HEK293 (cell line): ENCODE results near the gene VAV3.

Experiments used
- CTCF ChIA-PET: fragments of 350-600 bp; formaldehyde crosslinking; extraction: SDS; loops from one replicate; lab custom pipeline; 2021; ENCODE audit warnings: antibody characterized with exemption; lab: Yijun Ruan, JAX
- POLR2A ChIA-PET: fragments of 300-600 bp; formaldehyde crosslinking; extraction: SDS; loops from one replicate; lab custom pipeline; 2020; ENCODE audit warnings: antibody characterized with exemption, inconsistent platforms; lab: Yijun Ruan, JAX
- H3K27ac ChIP-seq: fragments of 200-500 bp; sonication (Bioruptor generic); 2 replicates; pipeline ENCODE4 v1.5.1; 2014; ENCODE audit warnings: low read depth, low read length, control low read depth, inconsistent platforms; ENCODE audit errors: extremely low read depth
- H3K36me3 ChIP-seq, 2 experiments: fragments of 200-500 bp in 1 of 2; sonication (Bioruptor generic) in 1 of 2; 1 replicate in 1 of 2; 2 replicates in 1 of 2; pipeline ENCODE4 v1.5.1; 2014 to 2017; ENCODE audit warnings: inconsistent platforms in 2 of 2, low read length in 2 of 2; ENCODE audit not compliant: control insufficient read depth in 2 of 2, insufficient read depth in 1 of 2
- H3K4me1 ChIP-seq: fragments of 200-500 bp; sonication (Bioruptor generic); 2 replicates; pipeline ENCODE4 v1.5.1; 2014; ENCODE audit warnings: mild to moderate bottlenecking, low read length, inconsistent platforms; ENCODE audit not compliant: control insufficient read depth, insufficient read depth
- H3K4me3 ChIP-seq: 2 replicates; pipeline ENCODE4 v1.5.1; 2011; ENCODE audit warnings: low read depth, mild to moderate bottlenecking, control low read depth, low read length, moderate library complexity
- H3K9me3 ChIP-seq: fragments of 200-500 bp; sonication (Bioruptor generic); 2 replicates; pipeline ENCODE4 v1.5.1; 2014; ENCODE audit warnings: low read depth, low read length, inconsistent platforms; ENCODE audit not compliant: control insufficient read depth, insufficient read depth
- GLIS1 ChIP-seq: fragments of 450-650 bp; formaldehyde crosslinking; IDR thresholded peaks from 2 replicates; pipeline ENCODE4 v1.5.1; 2016; ENCODE audit warnings: missing biosample characterization, missing genetic modification characterization
- HOXD13 ChIP-seq: sonication (generic); formaldehyde crosslinking; IDR thresholded peaks from 2 replicates; pipeline ENCODE4 v1.8.0; 2022; ENCODE audit warnings: missing genetic modification reagents, borderline replicate concordance
- KLF7 ChIP-seq: fragments of 450-650 bp; formaldehyde crosslinking; IDR thresholded peaks from 2 replicates; pipeline ENCODE4 v1.5.1; 2016; ENCODE audit warnings: missing biosample characterization, missing genetic modification characterization, borderline replicate concordance
- KLF9 ChIP-seq: fragments of 450-650 bp; formaldehyde crosslinking; IDR thresholded peaks from 2 replicates; pipeline ENCODE4 v1.5.1; 2016; ENCODE audit warnings: missing biosample characterization, missing genetic modification characterization, low read depth
- OVOL3 ChIP-seq: fragments of 450-650 bp; formaldehyde crosslinking; IDR thresholded peaks from 2 replicates; pipeline ENCODE4 v1.5.1; 2016; ENCODE audit warnings: missing biosample characterization, missing genetic modification characterization
- RBAK ChIP-seq: fragments of 450-650 bp; formaldehyde crosslinking; IDR thresholded peaks from 2 replicates; pipeline ENCODE4 v1.5.1; 2016; ENCODE audit warnings: missing biosample characterization, missing genetic modification characterization
- ZBTB17 ChIP-seq: fragments of 450-650 bp; formaldehyde crosslinking; IDR thresholded peaks from 2 replicates; pipeline ENCODE4 v1.5.1; 2016; ENCODE audit warnings: missing biosample characterization, missing genetic modification characterization
- ZBTB21 ChIP-seq: fragments of 450-650 bp; formaldehyde crosslinking; IDR thresholded peaks from 2 replicates; pipeline ENCODE4 v1.5.1; 2017; ENCODE audit warnings: missing biosample characterization, missing genetic modification characterization
- ZFP3 ChIP-seq: fragments of 450-650 bp; formaldehyde crosslinking; IDR thresholded peaks from 2 replicates; pipeline ENCODE4 v1.5.1; 2016; ENCODE audit warnings: low read depth, missing biosample characterization, missing genetic modification characterization
- ZIC2 ChIP-seq: fragments of 450-650 bp; formaldehyde crosslinking; IDR thresholded peaks from 2 replicates; pipeline ENCODE4 v1.5.1; 2016; ENCODE audit warnings: missing biosample characterization, missing genetic modification characterization
- ZNF140 ChIP-seq: fragments of 450-650 bp; formaldehyde crosslinking; IDR thresholded peaks from 2 replicates; pipeline ENCODE4 v1.5.1; 2016; ENCODE audit warnings: missing biosample characterization, missing genetic modification characterization
- ZNF155 ChIP-seq: fragments of 450-650 bp; formaldehyde crosslinking; IDR thresholded peaks from 2 replicates; pipeline ENCODE4 v1.5.1; 2016; ENCODE audit warnings: missing biosample characterization, missing genetic modification characterization
- ZNF16 ChIP-seq: fragments of 450-650 bp; formaldehyde crosslinking; IDR thresholded peaks from 2 replicates; pipeline ENCODE4 v1.5.1; 2016; ENCODE audit warnings: low read depth, missing biosample characterization, missing genetic modification characterization
- ZNF2 ChIP-seq: fragments of 450-650 bp; formaldehyde crosslinking; IDR thresholded peaks from 2 replicates; pipeline ENCODE4 v1.5.1; 2016; ENCODE audit warnings: missing biosample characterization, missing genetic modification characterization
- ZNF221 ChIP-seq: fragments of 450-650 bp; formaldehyde crosslinking; IDR thresholded peaks from 2 replicates; pipeline ENCODE4 v1.5.1; 2017; ENCODE audit warnings: missing biosample characterization, missing genetic modification characterization, borderline replicate concordance
- ZNF239 ChIP-seq: fragments of 450-650 bp; formaldehyde crosslinking; IDR thresholded peaks from 2 replicates; pipeline ENCODE4 v1.5.1; 2016; ENCODE audit warnings: missing biosample characterization, missing genetic modification characterization
- ZNF24 ChIP-seq: fragments of 450-650 bp; formaldehyde crosslinking; IDR thresholded peaks from 2 replicates; pipeline ENCODE4 v1.5.1; 2016; ENCODE audit warnings: missing biosample characterization, missing genetic modification characterization
- ZNF266 ChIP-seq: fragments of 450-650 bp; formaldehyde crosslinking; IDR thresholded peaks from 2 replicates; pipeline ENCODE4 v1.5.1; 2016; ENCODE audit warnings: missing biosample characterization, missing genetic modification characterization, low read depth
- ZNF341 ChIP-seq: fragments of 450-650 bp; formaldehyde crosslinking; IDR thresholded peaks from 2 replicates; pipeline ENCODE4; 2016; ENCODE audit warnings: low read depth, missing biosample characterization, missing genetic modification characterization
- ZNF530 ChIP-seq: fragments of 450-650 bp; formaldehyde crosslinking; IDR thresholded peaks from 2 replicates; pipeline ENCODE4 v1.5.1; 2016; ENCODE audit warnings: low read depth, missing biosample characterization, missing genetic modification characterization
- ZNF707 ChIP-seq: fragments of 450-650 bp; formaldehyde crosslinking; IDR thresholded peaks from 2 replicates; pipeline ENCODE4 v1.5.1; 2016; ENCODE audit warnings: missing biosample characterization, missing genetic modification characterization
- ZNF747 ChIP-seq: fragments of 450-650 bp; formaldehyde crosslinking; IDR thresholded peaks from 2 replicates; pipeline ENCODE4 v1.5.1; 2016; ENCODE audit warnings: missing biosample characterization, missing genetic modification characterization
- TF ChIP-seq, protein P1 (sequence below): fragments of 450-650 bp; formaldehyde crosslinking; IDR thresholded peaks from 2 replicates; pipeline ENCODE4 v1.5.1; 2016; ENCODE audit warnings: missing biosample characterization, missing genetic modification characterization
- TF ChIP-seq, protein P2 (sequence below): fragments of 450-650 bp; formaldehyde crosslinking; IDR thresholded peaks from 2 replicates; pipeline ENCODE4 v1.5.1; 2017; ENCODE audit warnings: missing biosample characterization, missing genetic modification characterization
- TF ChIP-seq, protein P3 (sequence below): fragments of 450-650 bp; formaldehyde crosslinking; IDR thresholded peaks from 2 replicates; pipeline ENCODE4 v1.5.1; 2017; ENCODE audit warnings: missing biosample characterization, missing genetic modification characterization
- TF ChIP-seq, protein P4 (sequence below): fragments of 450-650 bp; formaldehyde crosslinking; IDR thresholded peaks from 2 replicates; pipeline ENCODE4 v1.5.1; 2016; ENCODE audit warnings: missing biosample characterization, missing genetic modification characterization
- TF ChIP-seq, protein P5 (sequence below): fragments of 450-650 bp; formaldehyde crosslinking; IDR thresholded peaks from 2 replicates; pipeline ENCODE4 v1.5.1; 2016; ENCODE audit warnings: missing biosample characterization, missing genetic modification characterization

The VAV3 gene

DNA sequence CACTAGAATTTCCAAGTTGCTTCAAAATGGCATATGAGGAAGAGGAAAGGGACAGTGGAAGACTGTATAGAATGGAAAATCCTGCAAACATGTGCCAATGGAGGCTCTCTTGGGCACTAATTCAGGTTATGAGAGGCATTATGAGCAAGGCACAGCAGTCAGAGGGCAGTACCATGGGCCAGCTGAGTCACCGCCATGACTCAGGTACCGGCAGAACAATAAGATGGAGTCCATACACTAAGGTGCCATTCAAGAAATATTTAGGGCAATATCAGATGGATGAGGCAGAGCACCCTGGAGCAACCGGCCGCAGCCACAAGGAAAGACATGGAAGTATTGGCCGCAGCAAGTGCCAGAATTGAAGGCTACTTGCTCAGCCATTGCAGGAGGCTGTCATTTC, 25.6 kb upstream of the VAV3 start:
- H3K36me3 ChIP-seq: no peaks in the 10 kb centered on the region
- no peak overlapping the region for H3K4me3 ChIP-seq
- H3K4me1 ChIP-seq: no peaks in the 10 kb centered on the region; the same call in 1 of the 2 replicates
- no peaks in the 10 kb centered on the region for H3K9me3 ChIP-seq
- POLR2A ChIA-PET: no interaction called here
- TF ChIP-seq GLIS1 (tag by site-specific recombination) (no peak), ZFP3 (tag by site-specific recombination) (no peak), HOXD13 (CRISPR knock-in tag) (no peak), ZNF24 (tag by site-specific recombination) (no peak), ZNF140 (tag by site-specific recombination) (no peak), ZNF747 (tag by site-specific recombination) (no peak), ZBTB21 (no peak), ZBTB17 (tag by site-specific recombination) (no peak), ZNF221 (no peak), ZNF530 (tag by site-specific recombination) (no peak), KLF7 (tag by site-specific recombination) (no peak), RBAK (tag by site-specific recombination) (no peak)
- TF ChIP-seq, protein P1, sequence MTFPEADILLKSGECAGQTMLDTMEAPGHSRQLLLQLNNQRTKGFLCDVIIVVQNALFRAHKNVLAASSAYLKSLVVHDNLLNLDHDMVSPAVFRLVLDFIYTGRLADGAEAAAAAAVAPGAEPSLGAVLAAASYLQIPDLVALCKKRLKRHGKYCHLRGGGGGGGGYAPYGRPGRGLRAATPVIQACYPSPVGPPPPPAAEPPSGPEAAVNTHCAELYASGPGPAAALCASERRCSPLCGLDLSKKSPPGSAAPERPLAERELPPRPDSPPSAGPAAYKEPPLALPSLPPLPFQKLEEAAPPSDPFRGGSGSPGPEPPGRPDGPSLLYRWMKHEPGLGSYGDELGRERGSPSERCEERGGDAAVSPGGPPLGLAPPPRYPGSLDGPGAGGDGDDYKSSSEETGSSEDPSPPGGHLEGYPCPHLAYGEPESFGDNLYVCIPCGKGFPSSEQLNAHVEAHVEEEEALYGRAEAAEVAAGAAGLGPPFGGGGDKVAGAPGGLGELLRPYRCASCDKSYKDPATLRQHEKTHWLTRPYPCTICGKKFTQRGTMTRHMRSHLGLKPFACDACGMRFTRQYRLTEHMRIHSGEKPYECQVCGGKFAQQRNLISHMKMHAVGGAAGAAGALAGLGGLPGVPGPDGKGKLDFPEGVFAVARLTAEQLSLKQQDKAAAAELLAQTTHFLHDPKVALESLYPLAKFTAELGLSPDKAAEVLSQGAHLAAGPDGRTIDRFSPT: no peak
- TF ChIP-seq, protein P2, sequence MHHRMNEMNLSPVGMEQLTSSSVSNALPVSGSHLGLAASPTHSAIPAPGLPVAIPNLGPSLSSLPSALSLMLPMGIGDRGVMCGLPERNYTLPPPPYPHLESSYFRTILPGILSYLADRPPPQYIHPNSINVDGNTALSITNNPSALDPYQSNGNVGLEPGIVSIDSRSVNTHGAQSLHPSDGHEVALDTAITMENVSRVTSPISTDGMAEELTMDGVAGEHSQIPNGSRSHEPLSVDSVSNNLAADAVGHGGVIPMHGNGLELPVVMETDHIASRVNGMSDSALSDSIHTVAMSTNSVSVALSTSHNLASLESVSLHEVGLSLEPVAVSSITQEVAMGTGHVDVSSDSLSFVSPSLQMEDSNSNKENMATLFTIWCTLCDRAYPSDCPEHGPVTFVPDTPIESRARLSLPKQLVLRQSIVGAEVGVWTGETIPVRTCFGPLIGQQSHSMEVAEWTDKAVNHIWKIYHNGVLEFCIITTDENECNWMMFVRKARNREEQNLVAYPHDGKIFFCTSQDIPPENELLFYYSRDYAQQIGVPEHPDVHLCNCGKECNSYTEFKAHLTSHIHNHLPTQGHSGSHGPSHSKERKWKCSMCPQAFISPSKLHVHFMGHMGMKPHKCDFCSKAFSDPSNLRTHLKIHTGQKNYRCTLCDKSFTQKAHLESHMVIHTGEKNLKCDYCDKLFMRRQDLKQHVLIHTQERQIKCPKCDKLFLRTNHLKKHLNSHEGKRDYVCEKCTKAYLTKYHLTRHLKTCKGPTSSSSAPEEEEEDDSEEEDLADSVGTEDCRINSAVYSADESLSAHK (tag by site-specific recombination): no peak
- TF ChIP-seq, protein P3, sequence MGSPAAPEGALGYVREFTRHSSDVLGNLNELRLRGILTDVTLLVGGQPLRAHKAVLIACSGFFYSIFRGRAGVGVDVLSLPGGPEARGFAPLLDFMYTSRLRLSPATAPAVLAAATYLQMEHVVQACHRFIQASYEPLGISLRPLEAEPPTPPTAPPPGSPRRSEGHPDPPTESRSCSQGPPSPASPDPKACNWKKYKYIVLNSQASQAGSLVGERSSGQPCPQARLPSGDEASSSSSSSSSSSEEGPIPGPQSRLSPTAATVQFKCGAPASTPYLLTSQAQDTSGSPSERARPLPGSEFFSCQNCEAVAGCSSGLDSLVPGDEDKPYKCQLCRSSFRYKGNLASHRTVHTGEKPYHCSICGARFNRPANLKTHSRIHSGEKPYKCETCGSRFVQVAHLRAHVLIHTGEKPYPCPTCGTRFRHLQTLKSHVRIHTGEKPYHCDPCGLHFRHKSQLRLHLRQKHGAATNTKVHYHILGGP (tag by site-specific recombination): no peak
- TF ChIP-seq, protein P4, sequence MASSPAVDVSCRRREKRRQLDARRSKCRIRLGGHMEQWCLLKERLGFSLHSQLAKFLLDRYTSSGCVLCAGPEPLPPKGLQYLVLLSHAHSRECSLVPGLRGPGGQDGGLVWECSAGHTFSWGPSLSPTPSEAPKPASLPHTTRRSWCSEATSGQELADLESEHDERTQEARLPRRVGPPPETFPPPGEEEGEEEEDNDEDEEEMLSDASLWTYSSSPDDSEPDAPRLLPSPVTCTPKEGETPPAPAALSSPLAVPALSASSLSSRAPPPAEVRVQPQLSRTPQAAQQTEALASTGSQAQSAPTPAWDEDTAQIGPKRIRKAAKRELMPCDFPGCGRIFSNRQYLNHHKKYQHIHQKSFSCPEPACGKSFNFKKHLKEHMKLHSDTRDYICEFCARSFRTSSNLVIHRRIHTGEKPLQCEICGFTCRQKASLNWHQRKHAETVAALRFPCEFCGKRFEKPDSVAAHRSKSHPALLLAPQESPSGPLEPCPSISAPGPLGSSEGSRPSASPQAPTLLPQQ (tag by site-specific recombination): no peak
- TF ChIP-seq, all 188 proteins: peak for 0
- CTCF ChIA-PET: no interaction called here
- H3K27ac ChIP-seq: no peak overlapping the region

DNA sequence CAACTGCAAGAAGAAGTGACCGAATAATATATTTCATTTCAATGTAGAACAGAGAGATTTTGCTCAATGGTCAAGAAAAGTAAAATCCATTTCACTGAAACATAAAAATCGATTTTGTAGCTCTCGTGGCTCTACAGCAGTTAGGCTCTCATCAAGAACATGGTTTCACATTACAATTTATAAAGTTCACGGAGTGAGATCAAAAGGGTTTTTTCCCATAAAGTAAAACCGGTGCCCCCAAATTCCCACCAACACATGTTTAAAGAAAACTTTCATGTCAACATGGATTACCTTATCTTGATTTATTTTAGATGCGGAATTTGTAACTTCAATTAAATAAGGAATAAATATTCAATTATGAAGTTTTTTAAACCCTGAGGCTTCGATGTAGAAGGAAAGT, 16.3 kb upstream of the VAV3 start:
- Histone ChIP-seq H3K9me3 (no peaks in the 10 kb centered on the region), H3K27ac (no peak overlapping the region), H3K36me3 (no peaks in the 10 kb centered on the region), H3K4me1 (peaks cover 9% of the 10 kb centered on the region), H3K4me3 (no peak overlapping the region)
- ChIA-PET POLR2A (no interaction called here), CTCF (no interaction called here)
- TF ChIP-seq ZNF266 (tag by site-specific recombination) (no peak), ZNF707 (tag by site-specific recombination) (no peak), KLF9 (tag by site-specific recombination) (no peak), ZNF155 (tag by site-specific recombination) (no peak), ZNF530 (tag by site-specific recombination) (no peak), ZNF2 (no peak), ZNF341 (tag by site-specific recombination) (no peak), ZNF239 (tag by site-specific recombination) (no peak), ZNF221 (no peak), OVOL3 (tag by site-specific recombination) (no peak), ZNF16 (tag by site-specific recombination) (no peak), ZIC2 (tag by site-specific recombination) (no peak)
- TF ChIP-seq, protein P5, sequence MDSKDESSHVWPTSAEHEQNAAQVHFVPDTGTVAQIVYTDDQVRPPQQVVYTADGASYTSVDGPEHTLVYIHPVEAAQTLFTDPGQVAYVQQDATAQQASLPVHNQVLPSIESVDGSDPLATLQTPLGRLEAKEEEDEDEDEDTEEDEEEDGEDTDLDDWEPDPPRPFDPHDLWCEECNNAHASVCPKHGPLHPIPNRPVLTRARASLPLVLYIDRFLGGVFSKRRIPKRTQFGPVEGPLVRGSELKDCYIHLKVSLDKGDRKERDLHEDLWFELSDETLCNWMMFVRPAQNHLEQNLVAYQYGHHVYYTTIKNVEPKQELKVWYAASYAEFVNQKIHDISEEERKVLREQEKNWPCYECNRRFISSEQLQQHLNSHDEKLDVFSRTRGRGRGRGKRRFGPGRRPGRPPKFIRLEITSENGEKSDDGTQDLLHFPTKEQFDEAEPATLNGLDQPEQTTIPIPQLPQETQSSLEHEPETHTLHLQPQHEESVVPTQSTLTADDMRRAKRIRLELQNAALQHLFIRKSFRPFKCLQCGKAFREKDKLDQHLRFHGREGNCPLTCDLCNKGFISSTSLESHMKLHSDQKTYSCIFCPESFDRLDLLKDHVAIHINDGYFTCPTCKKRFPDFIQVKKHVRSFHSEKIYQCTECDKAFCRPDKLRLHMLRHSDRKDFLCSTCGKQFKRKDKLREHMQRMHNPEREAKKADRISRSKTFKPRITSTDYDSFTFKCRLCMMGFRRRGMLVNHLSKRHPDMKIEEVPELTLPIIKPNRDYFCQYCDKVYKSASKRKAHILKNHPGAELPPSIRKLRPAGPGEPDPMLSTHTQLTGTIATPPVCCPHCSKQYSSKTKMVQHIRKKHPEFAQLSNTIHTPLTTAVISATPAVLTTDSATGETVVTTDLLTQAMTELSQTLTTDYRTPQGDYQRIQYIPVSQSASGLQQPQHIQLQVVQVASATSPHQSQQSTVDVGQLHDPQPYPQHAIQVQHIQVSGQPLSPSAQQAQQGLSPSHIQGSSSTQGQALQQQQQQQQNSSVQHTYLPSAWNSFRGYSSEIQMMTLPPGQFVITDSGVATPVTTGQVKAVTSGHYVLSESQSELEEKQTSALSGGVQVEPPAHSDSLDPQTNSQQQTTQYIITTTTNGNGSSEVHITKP (tag by site-specific recombination): no peak
